Neural cell (in vitro differentiated cells): ENCODE data around the gene CST1. TPM values are rescaled to one million over a fixed set of nuclear protein-coding genes. Genes with fewer than 3 reads are reported as not detected.
"Not testable (repeated sequence)": the region's sequence is repeated elsewhere in the genome, so short reads cannot be mapped to it uniquely, and the experiment has no call there.

ENCODE experiments used
- H2AFZ ChIP-seq: fragments of 200-600, 300-800 bp; sonication (generic), shearing (Covaris generic); 2 replicates; pipeline ENCODE4 v1.6.0; 2014; ENCODE audit warnings: low read depth, mild to moderate bottlenecking, antibody characterized with exemption, low read length, moderate library complexity
- H3F3A ChIP-seq: fragments of 200-600 bp; shearing (Covaris generic); 2 replicates; pipeline ENCODE4 v1.6.1; 2016; ENCODE audit warnings: mild to moderate bottlenecking, moderate library complexity, mixed read lengths, antibody characterized with exemption, low read length; ENCODE audit not compliant: insufficient read depth, poor library complexity, severe bottlenecking
- H3K27ac ChIP-seq: fragments of 200-600, 300-800 bp; sonication (generic), shearing (Covaris generic); 2 replicates; pipeline ENCODE4 v1.5.1; 2014; ENCODE audit warnings: mild to moderate bottlenecking, low read length, moderate library complexity
- H3K27me3 ChIP-seq: fragments of 300-800, 200-600 bp; sonication (generic), shearing (Covaris generic); 2 replicates; pipeline ENCODE4 v1.6.0; 2014; ENCODE audit warnings: mild to moderate bottlenecking, low read depth, low read length, moderate library complexity; ENCODE audit not compliant: insufficient read depth
- H3K36me3 ChIP-seq: fragments of 300-800, 200-600 bp; sonication (generic), shearing (Covaris generic); 2 replicates; pipeline ENCODE4 v1.5.1; 2014; ENCODE audit warnings: mild to moderate bottlenecking, antibody characterized with exemption, low read length, moderate library complexity; ENCODE audit not compliant: insufficient read depth
- H3K4me2 ChIP-seq: fragments of 300-800, 200-600 bp; sonication (generic), shearing (Covaris generic); 2 replicates; pipeline ENCODE4 v1.6.0; 2014; ENCODE audit warnings: mild to moderate bottlenecking, low read length
- H3K4me3 ChIP-seq: fragments of 300-800, 200-600 bp; sonication (generic), shearing (Covaris generic); 2 replicates; pipeline ENCODE4 v1.5.1; 2014; ENCODE audit warnings: mild to moderate bottlenecking, low read length, moderate library complexity
- H3K79me2 ChIP-seq: fragments of 200-600 bp; shearing (Covaris generic); replicated peaks from 2 replicates; pipeline ENCODE4 v1.6.0; 2014; ENCODE audit warnings: mild to moderate bottlenecking, low read length, moderate library complexity; ENCODE audit not compliant: insufficient read depth
- H3K9ac ChIP-seq: fragments of 300-800, 200-600 bp; sonication (generic), shearing (Covaris generic); 2 replicates; pipeline ENCODE4 v1.6.1; 2016; ENCODE audit warnings: mild to moderate bottlenecking, low read length, mixed read lengths
- H3K9me2 ChIP-seq: fragments of 200-600 bp; shearing (Covaris generic); 2 replicates; pipeline ENCODE4 v1.6.1; 2016; ENCODE audit warnings: mild to moderate bottlenecking, low read length, mixed read lengths; ENCODE audit not compliant: insufficient read depth
- H3K9me3 ChIP-seq: fragments of 200-600, 300-800 bp; sonication (generic), shearing (Covaris generic); 2 replicates; pipeline ENCODE4 v1.6.1; 2016; ENCODE audit warnings: mild to moderate bottlenecking, mixed run types, low read length, moderate library complexity, mixed read lengths
- H4K20me1 ChIP-seq: fragments of 200-600 bp; shearing (Covaris generic); 2 replicates; pipeline ENCODE4 v1.6.1; 2016; ENCODE audit warnings: mild to moderate bottlenecking, mixed run types; ENCODE audit not compliant: insufficient read depth
- EP300 ChIP-seq: fragments of 450-650 bp; conservative IDR thresholded peaks from 2 replicates; pipeline ENCODE4 v1.6.1; 2014; ENCODE audit warnings: antibody characterized with exemption, mild to moderate bottlenecking, moderate library complexity; ENCODE audit not compliant: poor library complexity, severe bottlenecking
- EZH2 ChIP-seq: fragments of 200-600, 300-800 bp; shearing (Covaris generic), sonication (generic); IDR thresholded peaks from 2 replicates; pipeline ENCODE4 v1.6.1; 2014; ENCODE audit warnings: antibody characterized with exemption, low read length, borderline replicate concordance, mild to moderate bottlenecking; ENCODE audit not compliant: insufficient read depth, poor library complexity, severe bottlenecking
- MXI1 ChIP-seq: fragments of 450-650 bp; conservative IDR thresholded peaks from 2 replicates; pipeline ENCODE4 v1.6.1; 2014; ENCODE audit warnings: antibody characterized with exemption, mild to moderate bottlenecking; ENCODE audit not compliant: poor library complexity, severe bottlenecking
- POLR2AphosphoS5 ChIP-seq: IDR thresholded peaks from 2 replicates; pipeline ENCODE4 v1.6.1; 2012
- RAD21 ChIP-seq: fragments of 450-650 bp; conservative IDR thresholded peaks from 2 replicates; pipeline ENCODE4 v1.6.1; 2014; ENCODE audit warnings: antibody characterized with exemption, mild to moderate bottlenecking, moderate library complexity
- SMC3 ChIP-seq: fragments of 450-650 bp; conservative IDR thresholded peaks from 2 replicates; pipeline ENCODE4 v1.6.1; 2014; ENCODE audit warnings: antibody characterized with exemption, mild to moderate bottlenecking, moderate library complexity; ENCODE audit not compliant: poor library complexity
- TAF1 ChIP-seq: IDR thresholded peaks from 2 replicates; pipeline ENCODE4 v1.6.1; 2012; ENCODE audit warnings: low read depth
- polyA plus RNA-seq: library from polyadenylated mRNA; depleted of rRNA; stranded (reverse); fragments of >200 nt; gene quantifications from 2 replicates; pipeline ENCODE4 v1.2.3, GENCODE V29; 2014
- TF ChIP-seq, protein P1 (sequence below): IDR thresholded peaks from 2 replicates; pipeline ENCODE4 v1.6.1; 2012; ENCODE audit warnings: borderline replicate concordance
- TF ChIP-seq, protein P2 (sequence below): fragments of 450-650 bp; IDR thresholded peaks from 2 replicates; pipeline ENCODE4 v1.5.1; 2014; ENCODE audit warnings: antibody characterized with exemption, mild to moderate bottlenecking, moderate library complexity; ENCODE audit not compliant: poor library complexity, severe bottlenecking

CST1 gene
- polyA plus RNA-seq, 1 donor from 2014 or later = not detected

DNA sequence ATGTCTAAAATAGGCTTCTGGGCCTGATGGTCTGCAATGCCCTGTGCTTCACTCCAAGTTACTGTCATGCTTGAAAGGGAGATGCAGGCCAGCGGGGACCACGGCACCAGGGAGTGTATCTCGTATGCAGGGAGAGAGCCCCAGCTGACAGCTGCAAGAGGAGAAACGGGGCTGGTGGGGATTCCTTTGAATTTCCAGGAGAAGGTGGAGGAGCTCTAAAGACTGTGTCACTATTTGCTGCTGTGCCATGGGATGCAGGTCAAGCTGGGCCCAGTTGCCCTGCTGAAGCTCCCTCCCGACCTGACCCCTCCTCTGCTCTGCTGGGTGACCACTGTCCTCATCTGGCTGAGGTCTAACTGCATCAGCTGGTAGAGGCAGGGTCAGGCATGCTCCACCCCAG is 989 bp downstream of the CST1 start:
- no peaks in the 10 kb centered on the region for H3K27me3 ChIP-seq
- no peaks in the 10 kb centered on the region for H3K9me3 ChIP-seq
- no peaks in the 10 kb centered on the region for H3F3A ChIP-seq
- TF ChIP-seq POLR2AphosphoS5 (no peak), MXI1 (no peak), SMC3 (no peak), EP300 (no peak), TAF1 (no peak), EZH2 (no peak), RAD21 (no peak)
- TF ChIP-seq, protein P1, sequence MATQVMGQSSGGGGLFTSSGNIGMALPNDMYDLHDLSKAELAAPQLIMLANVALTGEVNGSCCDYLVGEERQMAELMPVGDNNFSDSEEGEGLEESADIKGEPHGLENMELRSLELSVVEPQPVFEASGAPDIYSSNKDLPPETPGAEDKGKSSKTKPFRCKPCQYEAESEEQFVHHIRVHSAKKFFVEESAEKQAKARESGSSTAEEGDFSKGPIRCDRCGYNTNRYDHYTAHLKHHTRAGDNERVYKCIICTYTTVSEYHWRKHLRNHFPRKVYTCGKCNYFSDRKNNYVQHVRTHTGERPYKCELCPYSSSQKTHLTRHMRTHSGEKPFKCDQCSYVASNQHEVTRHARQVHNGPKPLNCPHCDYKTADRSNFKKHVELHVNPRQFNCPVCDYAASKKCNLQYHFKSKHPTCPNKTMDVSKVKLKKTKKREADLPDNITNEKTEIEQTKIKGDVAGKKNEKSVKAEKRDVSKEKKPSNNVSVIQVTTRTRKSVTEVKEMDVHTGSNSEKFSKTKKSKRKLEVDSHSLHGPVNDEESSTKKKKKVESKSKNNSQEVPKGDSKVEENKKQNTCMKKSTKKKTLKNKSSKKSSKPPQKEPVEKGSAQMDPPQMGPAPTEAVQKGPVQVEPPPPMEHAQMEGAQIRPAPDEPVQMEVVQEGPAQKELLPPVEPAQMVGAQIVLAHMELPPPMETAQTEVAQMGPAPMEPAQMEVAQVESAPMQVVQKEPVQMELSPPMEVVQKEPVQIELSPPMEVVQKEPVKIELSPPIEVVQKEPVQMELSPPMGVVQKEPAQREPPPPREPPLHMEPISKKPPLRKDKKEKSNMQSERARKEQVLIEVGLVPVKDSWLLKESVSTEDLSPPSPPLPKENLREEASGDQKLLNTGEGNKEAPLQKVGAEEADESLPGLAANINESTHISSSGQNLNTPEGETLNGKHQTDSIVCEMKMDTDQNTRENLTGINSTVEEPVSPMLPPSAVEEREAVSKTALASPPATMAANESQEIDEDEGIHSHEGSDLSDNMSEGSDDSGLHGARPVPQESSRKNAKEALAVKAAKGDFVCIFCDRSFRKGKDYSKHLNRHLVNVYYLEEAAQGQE = no peak
- TF ChIP-seq, protein P2, sequence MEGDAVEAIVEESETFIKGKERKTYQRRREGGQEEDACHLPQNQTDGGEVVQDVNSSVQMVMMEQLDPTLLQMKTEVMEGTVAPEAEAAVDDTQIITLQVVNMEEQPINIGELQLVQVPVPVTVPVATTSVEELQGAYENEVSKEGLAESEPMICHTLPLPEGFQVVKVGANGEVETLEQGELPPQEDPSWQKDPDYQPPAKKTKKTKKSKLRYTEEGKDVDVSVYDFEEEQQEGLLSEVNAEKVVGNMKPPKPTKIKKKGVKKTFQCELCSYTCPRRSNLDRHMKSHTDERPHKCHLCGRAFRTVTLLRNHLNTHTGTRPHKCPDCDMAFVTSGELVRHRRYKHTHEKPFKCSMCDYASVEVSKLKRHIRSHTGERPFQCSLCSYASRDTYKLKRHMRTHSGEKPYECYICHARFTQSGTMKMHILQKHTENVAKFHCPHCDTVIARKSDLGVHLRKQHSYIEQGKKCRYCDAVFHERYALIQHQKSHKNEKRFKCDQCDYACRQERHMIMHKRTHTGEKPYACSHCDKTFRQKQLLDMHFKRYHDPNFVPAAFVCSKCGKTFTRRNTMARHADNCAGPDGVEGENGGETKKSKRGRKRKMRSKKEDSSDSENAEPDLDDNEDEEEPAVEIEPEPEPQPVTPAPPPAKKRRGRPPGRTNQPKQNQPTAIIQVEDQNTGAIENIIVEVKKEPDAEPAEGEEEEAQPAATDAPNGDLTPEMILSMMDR = no peak
- no peaks in the 10 kb centered on the region for H3K36me3 ChIP-seq
- no peak overlapping the region for H2AFZ ChIP-seq
- H3K4me3 ChIP-seq = no peak overlapping the region
- no peak overlapping the region for H3K9ac ChIP-seq
- no peaks in the 10 kb centered on the region for H4K20me1 ChIP-seq
- no peak overlapping the region for H3K27ac ChIP-seq
- H3K4me2 ChIP-seq = no peak overlapping the region
- H3K79me2 ChIP-seq = no peaks in the 10 kb centered on the region
- H3K9me2 ChIP-seq = no peaks in the 10 kb centered on the region

DNA sequence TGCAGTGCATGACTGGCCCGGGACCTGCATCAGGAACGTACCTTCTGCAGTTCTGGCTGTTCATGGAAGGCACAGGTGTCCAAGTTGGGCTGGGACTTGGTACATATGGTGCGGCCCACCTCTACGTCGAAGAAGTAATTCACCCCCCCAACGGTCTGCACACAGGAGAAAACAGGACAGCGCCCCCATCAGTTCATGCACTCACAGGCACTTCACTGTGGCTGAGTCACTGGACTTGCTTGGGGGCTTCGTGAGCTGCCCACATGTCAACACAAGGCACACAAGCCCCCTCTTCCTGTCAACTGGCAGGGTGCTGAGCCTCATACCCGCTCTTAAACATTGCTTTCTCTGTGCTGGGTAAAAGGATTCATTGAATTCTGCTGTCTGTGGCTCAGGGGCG is 1.8 kb downstream of the CST1 start:
- not testable (repeated sequence) for H3K79me2 ChIP-seq, H4K20me1 ChIP-seq, H2AFZ ChIP-seq, H3K9me3 ChIP-seq, H3K9ac ChIP-seq, H3K27me3 ChIP-seq, H3K4me2 ChIP-seq, H3K9me2 ChIP-seq, H3K27ac ChIP-seq, H3K36me3 ChIP-seq, H3F3A ChIP-seq, H3K4me3 ChIP-seq

DNA sequence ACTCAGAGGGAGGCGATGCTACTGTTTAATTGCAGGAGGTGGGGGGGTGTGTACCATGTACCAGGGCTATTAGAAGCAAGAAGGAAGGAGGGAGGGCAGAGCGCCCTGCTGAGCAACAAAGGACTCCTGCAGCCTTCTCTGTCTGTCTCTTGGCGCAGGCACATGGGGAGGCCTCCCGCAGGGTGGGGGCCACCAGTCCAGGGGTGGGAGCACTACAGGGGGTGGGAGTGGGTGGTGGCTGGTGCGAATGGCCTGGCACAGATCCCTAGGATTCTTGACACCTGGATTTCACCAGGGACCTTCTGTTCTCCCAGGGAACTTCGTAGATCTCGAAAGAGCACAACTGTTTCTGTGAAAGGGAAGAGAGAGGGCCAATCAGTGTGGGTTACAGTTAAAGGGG is 3.2 kb downstream of the CST1 start:
- H3K9me3 ChIP-seq, H3K9me2 ChIP-seq, H3K27ac ChIP-seq, H3F3A ChIP-seq, H4K20me1 ChIP-seq, H3K4me3 ChIP-seq, H3K27me3 ChIP-seq, H2AFZ ChIP-seq, H3K4me2 ChIP-seq, H3K9ac ChIP-seq, H3K79me2 ChIP-seq, H3K36me3 ChIP-seq: not testable (repeated sequence)

DNA sequence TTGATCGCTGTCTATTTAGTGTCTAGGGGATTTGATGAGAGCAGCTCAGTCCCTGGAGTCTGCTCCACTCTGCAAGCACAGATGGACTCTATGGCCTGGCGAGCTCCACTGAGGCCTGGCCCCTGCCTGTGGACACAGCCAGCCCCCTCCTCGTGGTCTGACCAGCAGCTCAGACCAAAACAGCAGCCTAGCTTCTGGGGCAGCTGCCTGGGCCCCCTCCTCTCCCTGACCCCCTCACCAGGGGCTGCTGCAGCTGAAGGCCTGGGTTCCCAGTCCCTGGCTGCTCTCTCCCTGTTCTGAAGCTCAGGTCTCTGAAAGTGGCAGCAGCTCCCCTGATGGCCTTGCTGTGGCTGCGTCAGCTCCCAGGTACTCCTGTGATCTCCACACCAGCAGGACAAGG is 3.6 kb downstream of the CST1 start:
- H3K9ac ChIP-seq, H2AFZ ChIP-seq, H3K27ac ChIP-seq: not testable (repeated sequence)

More for the DNA sequence above, 3.6 kb downstream of the CST1 start:
- H3K9me2 ChIP-seq, H3K4me3 ChIP-seq, H3K36me3 ChIP-seq, H3K79me2 ChIP-seq, H3K9me3 ChIP-seq, H4K20me1 ChIP-seq, H3K27me3 ChIP-seq, H3K4me2 ChIP-seq, H3F3A ChIP-seq: not testable (repeated sequence)
